Body of pancreas (tissue), 4 donors: Measurements from ENCODE around the gene MFSD11. TPM values are rescaled to one million over a fixed set of nuclear protein-coding genes. Genes with fewer than 3 reads are reported as not detected.

Source experiments
- ATAC-seq: fragments of 150-250 bp; one replicate; pipeline ENCODE4 v1.9.1; 2016
- DNase-seq, 4 donors: peaks; one replicate each; pipeline ENCODE4 v3.0.0-alpha.2; 2019
- H3K27ac ChIP-seq, 4 donors: fragments of 200-600 bp; sonication (generic); 1 replicate in 3 of 4; 2 replicates in 1 of 4; pipeline versions ENCODE4 v1.5.1 to v1.6.1; 2016 to 2019; ENCODE audit warnings: mild to moderate bottlenecking in 1 of 4, mixed read lengths in 1 of 4, moderate library complexity in 1 of 4
- H3K27me3 ChIP-seq, 2 donors: fragments of 200-600 bp; sonication (generic); one replicate each; pipeline ENCODE4 v1.6.0; 2016; ENCODE audit warnings: mild to moderate bottlenecking in 1 of 2
- H3K36me3 ChIP-seq, 2 donors: fragments of 200-600 bp; sonication (generic); replicated peaks in 1 of 2; 2 replicates each; pipeline ENCODE4 v1.5.1; 2016; ENCODE audit warnings: low read depth in 2 of 2; ENCODE audit not compliant: insufficient read depth in 1 of 2
- H3K4me1 ChIP-seq: fragments of 200-600 bp; sonication (generic); one replicate; pipeline ENCODE4 v1.6.0; 2016
- H3K4me3 ChIP-seq, 2 donors: fragments of 200-600 bp; sonication (generic); 1 replicate in 1 of 2; 2 replicates in 1 of 2; pipeline ENCODE4 v1.5.1; 2016 to 2019
- H3K9me3 ChIP-seq, 3 donors: fragments of 200-600 bp; sonication (generic); 1 replicate in 2 of 3; 2 replicates in 1 of 3; pipeline ENCODE4 v1.5.1; 2016
- CTCF ChIP-seq, 7 experiments: fragments of 450-650 bp in 4 of 7; fragments of 200-600 bp in 3 of 7; sonication (generic) in 3 of 7; IDR thresholded peaks; one replicate each; pipeline ENCODE4 v1.5.1; 2016 to 2019; ENCODE audit warnings: antibody characterized with exemption in 7 of 7
- POLR2A ChIP-seq, 3 donors: fragments of 450-650 bp; IDR thresholded peaks; one replicate each; pipeline ENCODE4 v1.6.1; 2016; ENCODE audit warnings: antibody characterized with exemption in 3 of 3, mild to moderate bottlenecking in 2 of 3
- WGBS, 2 donors: methylation state at CpG; one replicate each; pipeline ENCODE4 v1.1.5; 2017; 5-methylcytosine and 5-hydroxymethylcytosine counted together
- intact Hi-C: fragments of 100-400 bp; cut with DNase I; formaldehyde crosslinking; loops from one replicate; pipeline ENCODE4 v1.15.1; 2023
- total RNA-seq, 2 donors: library from RNA; depleted of rRNA; stranded (reverse); fragments of >200 nt; gene quantifications; one replicate each; pipeline ENCODE4 v1.1.0, GENCODE V29; 2016

MFSD11 gene
- total RNA-seq, 2 donors from 2014 or later: 7.6 to 16.6 TPM

GRCh38 chr17:76716839-76717215, 21.1 kb upstream of the MFSD11 start:
- ATAC-seq (no peak), DNase-seq (no peak)
- H3K4me1 ChIP-seq: peaks cover 18% of the 10 kb centered on the region
- H3K27me3 ChIP-seq: no peaks in the 10 kb centered on the region
- H3K36me3 ChIP-seq: peaks cover 17 to 52% of the 10 kb centered on the region in 2 donors
- peak overlapping the region in 1 of 4 donors; percentile 60 for H3K27ac ChIP-seq
- intact Hi-C loops: loop anchor here (10.0 kb wide), 1 partner anchor 192 kb away; no protein-coding TSS in a partner anchor
- H3K9me3 ChIP-seq: no peaks in the 10 kb centered on the region
- 72 to 79% methylated on average over 6 of the region's 6 CpGs for whole genome bisulfite sequencing, 2 donors
- H3K4me3 ChIP-seq: no peak overlapping the region
- no peak for TF ChIP-seq POLR2A (IDR thresholded peaks at IDR 0.05)
- TF ChIP-seq CTCF (IDR thresholded peaks at IDR 0.05): no peak

- DNase-seq (no peak), ATAC-seq (no peak)
- no peak overlapping the region for H3K27ac ChIP-seq
- TF ChIP-seq POLR2A (IDR thresholded peaks at IDR 0.05) (no peak), CTCF (IDR thresholded peaks at IDR 0.05) (no peak)
- H3K27me3 ChIP-seq: no peaks in the 10 kb centered on the region
- WGBS, 2 donors: 86 to 91% methylated on average over 16 of the region's 16 CpGs
- peaks cover 17 to 56% of the 10 kb centered on the region in 2 donors for H3K36me3 ChIP-seq
- H3K9me3 ChIP-seq: no peaks in the 10 kb centered on the region
- intact Hi-C loops: loop anchor here (10.0 kb wide), 1 partner anchor 194 kb away; no protein-coding TSS in a partner anchor
- no peak overlapping the region for H3K4me3 ChIP-seq
- peaks cover 31% of the 10 kb centered on the region for H3K4me1 ChIP-seq
These were observed 19.4 kb upstream of the MFSD11 start for GRCh38 chr17:76718516-76718915.

- Histone ChIP-seq H3K4me1 (peaks cover 38% of the 10 kb centered on the region), H3K27ac (no peak overlapping the region), H3K27me3 (no peaks in the 10 kb centered on the region), H3K4me3 (no peak overlapping the region), H3K36me3 (peaks cover 17 to 61% of the 10 kb centered on the region in 2 donors), H3K9me3 (no peaks in the 10 kb centered on the region)
- TF ChIP-seq POLR2A (IDR thresholded peaks at IDR 0.05) (no peak), CTCF (IDR thresholded peaks at IDR 0.05) (no peak)
- ATAC-seq: no peak
- DNase-seq: no peak
- WGBS, 2 donors: 89 to 92% methylated on average over 8 to 9 of the region's 9 CpGs
- intact Hi-C loops: no loop called here
These were observed 17.7 kb upstream of the MFSD11 start for GRCh38 chr17:76720211-76720610.

GRCh38 chr17:76720941-76721340, 17.0 kb upstream of the MFSD11 start:
- intact Hi-C loops: no loop called here
- peaks cover 38% of the 10 kb centered on the region for H3K4me1 ChIP-seq
- TF ChIP-seq POLR2A (IDR thresholded peaks at IDR 0.05) (no peak), CTCF (IDR thresholded peaks at IDR 0.05) (no peak)

GRCh38 chr17:76721463-76721862, 16.5 kb upstream of the MFSD11 start:
- H3K36me3 ChIP-seq: peaks cover 17 to 53% of the 10 kb centered on the region in 2 donors
- ATAC-seq: no peak

More at GRCh38 chr17:76720941-76721340, 17.0 kb upstream of the MFSD11 start:
- ATAC-seq (no peak), DNase-seq (no peak)
- WGBS, 2 donors: 81 to 93% methylated on average over 6 to 8 of the region's 9 CpGs
- no peaks in the 10 kb centered on the region for H3K9me3 ChIP-seq
- H3K27ac ChIP-seq: no peak overlapping the region
- H3K27me3 ChIP-seq: no peaks in the 10 kb centered on the region
- H3K36me3 ChIP-seq: peaks cover 17 to 56% of the 10 kb centered on the region in 2 donors
- no peak overlapping the region for H3K4me3 ChIP-seq

More at GRCh38 chr17:76721463-76721862, 16.5 kb upstream of the MFSD11 start:
- no peak for DNase-seq
- no peak overlapping the region for H3K4me3 ChIP-seq
- no peak for TF ChIP-seq POLR2A (IDR thresholded peaks at IDR 0.05)
- TF ChIP-seq CTCF (IDR thresholded peaks at IDR 0.05): no peak
- H3K9me3 ChIP-seq: no peaks in the 10 kb centered on the region
- 68 to 74% methylated on average over 10 of the region's 10 CpGs for WGBS, 2 donors
- peaks cover 38% of the 10 kb centered on the region for H3K4me1 ChIP-seq
- intact Hi-C loops: no loop called here
- no peak overlapping the region for H3K27ac ChIP-seq
- no peaks in the 10 kb centered on the region for H3K27me3 ChIP-seq
